BE2C (cell line): ENCODE measurements around the gene SORBS2.

Experiments
- DNase-seq: peaks from one replicate; pipeline ENCODE4 v3.0.0-alpha.2; 2020
- H3K27me3 ChIP-seq: fragments of 250-450 bp; sonication (Bioruptor Pico); 2 replicates; pipeline ENCODE4 v1.5.1; 2020; ENCODE audit warnings: mild to moderate bottlenecking
- H3K36me3 ChIP-seq: fragments of 250-450 bp; sonication (Bioruptor Pico); 2 replicates; pipeline ENCODE4 v1.5.1; 2020; ENCODE audit warnings: mild to moderate bottlenecking
- H3K4me1 ChIP-seq: fragments of 250-450 bp; sonication (Bioruptor Pico); 2 replicates; pipeline ENCODE4 v1.5.1; 2020
- H3K4me3 ChIP-seq: 2 replicates; pipeline ENCODE4 v1.5.1; 2011; ENCODE audit warnings: low read depth, low read length
- H3K9me3 ChIP-seq: fragments of 250-450 bp; sonication (Bioruptor Pico); 2 replicates; pipeline ENCODE4 v1.5.1; 2020
- TF ChIP-seq, protein P1 (sequence below): IDR thresholded peaks from 2 replicates; pipeline ENCODE4 v1.5.1; 2012; ENCODE audit warnings: mild to moderate bottlenecking, low read depth, low read length

SORBS2 gene

DNA sequence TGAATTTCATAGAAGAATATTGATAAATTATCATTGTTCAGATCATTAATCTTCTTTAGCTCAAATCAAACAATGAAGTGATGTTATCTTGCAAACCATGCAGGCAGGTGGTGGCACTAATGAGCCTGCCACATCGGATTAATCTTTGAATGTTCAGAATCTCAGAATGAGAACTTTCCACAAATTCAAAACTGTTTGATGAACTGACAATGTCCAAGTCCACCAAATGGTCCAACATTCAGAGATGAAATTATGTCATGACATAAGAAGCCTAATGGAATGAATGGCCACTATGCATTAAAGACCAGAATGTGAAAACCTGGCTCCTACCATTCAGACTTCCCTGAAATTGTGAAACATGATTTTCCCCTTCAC is 67.5 kb downstream of the SORBS2 start:
- Histone ChIP-seq H3K36me3 (no peaks in the 10 kb centered on the region), H3K4me1 (no peaks in the 10 kb centered on the region), H3K4me3 (no peak overlapping the region), H3K27me3 (no peaks in the 10 kb centered on the region), H3K9me3 (no peaks in the 10 kb centered on the region)
- TF ChIP-seq, protein P1, sequence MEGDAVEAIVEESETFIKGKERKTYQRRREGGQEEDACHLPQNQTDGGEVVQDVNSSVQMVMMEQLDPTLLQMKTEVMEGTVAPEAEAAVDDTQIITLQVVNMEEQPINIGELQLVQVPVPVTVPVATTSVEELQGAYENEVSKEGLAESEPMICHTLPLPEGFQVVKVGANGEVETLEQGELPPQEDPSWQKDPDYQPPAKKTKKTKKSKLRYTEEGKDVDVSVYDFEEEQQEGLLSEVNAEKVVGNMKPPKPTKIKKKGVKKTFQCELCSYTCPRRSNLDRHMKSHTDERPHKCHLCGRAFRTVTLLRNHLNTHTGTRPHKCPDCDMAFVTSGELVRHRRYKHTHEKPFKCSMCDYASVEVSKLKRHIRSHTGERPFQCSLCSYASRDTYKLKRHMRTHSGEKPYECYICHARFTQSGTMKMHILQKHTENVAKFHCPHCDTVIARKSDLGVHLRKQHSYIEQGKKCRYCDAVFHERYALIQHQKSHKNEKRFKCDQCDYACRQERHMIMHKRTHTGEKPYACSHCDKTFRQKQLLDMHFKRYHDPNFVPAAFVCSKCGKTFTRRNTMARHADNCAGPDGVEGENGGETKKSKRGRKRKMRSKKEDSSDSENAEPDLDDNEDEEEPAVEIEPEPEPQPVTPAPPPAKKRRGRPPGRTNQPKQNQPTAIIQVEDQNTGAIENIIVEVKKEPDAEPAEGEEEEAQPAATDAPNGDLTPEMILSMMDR, result no peak
- DNase-seq, result no peak

DNA sequence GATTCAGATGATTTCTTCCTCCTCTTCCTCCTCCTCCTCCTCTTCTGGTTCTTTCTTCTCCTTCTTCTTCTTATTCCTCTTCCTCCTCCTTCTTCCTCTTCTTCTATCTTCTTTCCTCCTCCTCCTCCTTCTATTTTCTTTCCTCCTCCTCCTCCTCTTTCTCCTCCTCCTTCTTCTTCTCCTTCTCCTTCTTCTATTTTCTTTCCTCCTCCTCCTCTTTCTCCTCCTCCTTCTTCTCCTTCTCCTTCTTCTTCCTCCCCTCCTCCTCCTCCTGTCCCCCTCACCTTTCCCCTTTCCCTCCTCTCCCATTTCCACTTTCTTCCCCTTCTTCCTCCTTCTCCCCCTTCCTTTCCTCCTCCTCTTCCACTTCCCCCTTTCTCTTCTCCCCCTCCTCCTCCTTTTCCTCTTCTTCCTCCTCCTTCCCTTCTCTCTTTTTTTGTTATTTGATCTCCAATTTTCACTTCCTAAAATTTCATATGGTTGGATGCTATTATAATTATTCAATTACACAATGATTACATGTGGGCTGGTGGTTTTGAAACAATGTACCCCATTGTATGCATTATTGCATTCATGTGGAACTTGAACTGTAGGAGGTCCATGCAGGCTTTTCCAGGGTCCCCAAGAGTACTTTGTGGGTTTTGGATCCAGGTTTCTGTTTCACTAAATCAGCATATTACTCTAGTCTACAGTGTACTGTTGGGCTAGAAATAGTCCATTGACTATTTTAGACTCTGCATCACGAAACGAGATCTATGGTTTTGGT is 68.1 kb downstream of the SORBS2 start:
- Histone ChIP-seq H3K4me1 (no peaks in the 10 kb centered on the region), H3K27me3 (no peaks in the 10 kb centered on the region), H3K36me3 (no peaks in the 10 kb centered on the region), H3K4me3 (no peak overlapping the region), H3K9me3 (no peaks in the 10 kb centered on the region)
- no peak for DNase-seq
- TF ChIP-seq, protein P1, result no peak

DNA sequence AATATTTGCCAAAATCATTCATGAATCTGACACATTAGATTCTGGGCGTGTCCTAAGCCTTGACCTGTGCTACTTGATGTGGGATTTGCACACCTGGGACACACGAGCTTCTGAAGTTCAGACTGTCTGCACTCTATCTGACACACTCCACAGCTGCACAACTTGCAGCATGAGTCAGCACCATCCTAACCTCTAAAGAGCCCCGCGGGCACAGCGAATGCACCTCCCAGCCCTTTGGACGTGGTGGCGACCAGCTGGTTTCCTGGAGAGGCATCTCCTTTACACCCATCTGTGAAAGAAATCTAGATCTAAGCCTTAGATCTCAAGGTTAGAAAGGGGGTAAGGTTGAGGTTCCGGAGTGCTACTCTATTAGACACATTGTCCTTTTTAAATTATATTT is 69.2 kb downstream of the SORBS2 start:
- H3K4me3 ChIP-seq, result no peak overlapping the region
- TF ChIP-seq, protein P1, result no peak
- H3K4me1 ChIP-seq, result no peaks in the 10 kb centered on the region
- H3K36me3 ChIP-seq, result no peaks in the 10 kb centered on the region
- DNase-seq, result no peak
- H3K9me3 ChIP-seq, result no peaks in the 10 kb centered on the region
- no peaks in the 10 kb centered on the region for H3K27me3 ChIP-seq

DNA sequence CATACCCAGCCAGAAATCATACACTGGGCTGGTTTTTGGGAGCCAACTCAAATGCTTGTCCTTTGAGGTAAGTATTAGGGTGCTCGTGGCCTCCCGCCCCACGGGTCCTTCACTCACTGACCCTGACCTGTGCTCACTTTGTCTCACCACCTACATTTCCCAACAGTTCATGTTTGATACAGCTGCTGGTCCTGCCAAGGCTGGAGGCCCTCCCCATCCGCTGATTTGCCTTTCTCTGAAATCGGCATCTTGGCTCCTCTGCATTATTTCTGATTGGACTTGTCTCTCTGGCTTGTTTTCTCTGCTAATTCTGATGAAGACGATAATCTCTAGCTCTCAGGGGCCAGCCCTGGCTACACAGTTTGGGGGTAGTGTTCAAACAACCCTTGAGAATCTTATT is 70.2 kb downstream of the SORBS2 start:
- DNase-seq, result no peak
- H3K9me3 ChIP-seq, result no peaks in the 10 kb centered on the region
- H3K4me1 ChIP-seq, result no peaks in the 10 kb centered on the region
- no peaks in the 10 kb centered on the region for H3K27me3 ChIP-seq
- no peak overlapping the region for H3K4me3 ChIP-seq
- TF ChIP-seq, protein P1, result no peak
- no peaks in the 10 kb centered on the region for H3K36me3 ChIP-seq

DNA sequence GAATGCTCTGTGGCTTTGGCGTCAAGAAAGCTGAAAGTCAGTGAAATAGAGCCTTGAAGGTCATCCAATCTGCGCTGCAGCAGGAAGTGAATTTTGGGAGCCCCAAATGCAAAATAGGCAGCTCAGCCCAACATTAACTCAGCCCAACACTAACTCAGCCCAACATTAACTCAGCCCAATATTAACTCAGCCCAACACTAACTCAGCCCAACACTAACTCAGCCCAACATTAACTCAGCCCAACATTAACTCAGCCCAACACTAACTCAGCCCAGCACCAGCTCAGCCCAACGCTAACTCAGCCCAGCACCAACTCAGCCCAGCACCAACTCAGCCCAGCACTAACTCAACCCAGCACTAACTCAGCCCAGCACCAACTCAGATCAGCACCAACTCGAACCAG is 71.5 kb downstream of the SORBS2 start:
- DNase-seq, result no peak
- Histone ChIP-seq H3K9me3 (no peaks in the 10 kb centered on the region), H3K4me3 (no peak overlapping the region), H3K36me3 (no peaks in the 10 kb centered on the region), H3K4me1 (no peaks in the 10 kb centered on the region), H3K27me3 (no peaks in the 10 kb centered on the region)
- TF ChIP-seq, protein P1, result no peak

GRCh38 chr4:185738820-185739219 is 73.2 kb downstream of the SORBS2 start:
- Histone ChIP-seq H3K27me3 (no peaks in the 10 kb centered on the region), H3K4me1 (no peaks in the 10 kb centered on the region), H3K36me3 (peaks cover under 1% of the 10 kb centered on the region; the same call in 1 of the 2 replicates), H3K9me3 (no peaks in the 10 kb centered on the region), H3K4me3 (no peak overlapping the region)
- no peak for DNase-seq
- TF ChIP-seq, protein P1, result no peak
